IPS-18a (cell line): Measurements from ENCODE around the gene MOSMO.
A peak's percentile ranks its signal among the peaks of the same experiment; 100 is the strongest.

ENCODE experiments used
- H3K27ac ChIP-seq: one replicate; pipeline ENCODE4 v1.5.1; 2013; ENCODE audit warnings: low read length
- H3K27me3 ChIP-seq: one replicate; pipeline ENCODE4 v1.6.1; 2013; ENCODE audit warnings: mild to moderate bottlenecking, low read length; ENCODE audit not compliant: control insufficient read depth, insufficient read depth
- H3K36me3 ChIP-seq: one replicate; pipeline ENCODE4 v1.6.1; 2013; ENCODE audit warnings: low read depth, low read length; ENCODE audit not compliant: control insufficient read depth
- H3K4me1 ChIP-seq: one replicate; pipeline ENCODE4 v1.6.1; 2013; ENCODE audit warnings: low read depth, low read length; ENCODE audit not compliant: control insufficient read depth
- H3K4me3 ChIP-seq: one replicate; pipeline ENCODE4 v1.5.1; 2013; ENCODE audit warnings: low read length
- H3K9ac ChIP-seq: one replicate; pipeline ENCODE4 v1.6.1; 2013; ENCODE audit warnings: mild to moderate bottlenecking, low read length, moderate library complexity
- H3K9me3 ChIP-seq: one replicate; pipeline ENCODE4 v1.6.1; 2013; ENCODE audit warnings: low read depth, low read length; ENCODE audit not compliant: control insufficient read depth

MOSMO gene

GRCh38 chr16:22053921-22054341 lies 46.0 kb downstream of the MOSMO start:
- Histone ChIP-seq H3K4me3 (no peak overlapping the region), H3K9ac (no peak overlapping the region), H3K27me3 (no peaks in the 10 kb centered on the region), H3K27ac (no peak overlapping the region), H3K9me3 (no peaks in the 10 kb centered on the region), H3K36me3 (no peaks in the 10 kb centered on the region), H3K4me1 (no peaks in the 10 kb centered on the region)

- Histone ChIP-seq H3K36me3 (no peaks in the 10 kb centered on the region), H3K4me1 (no peaks in the 10 kb centered on the region), H3K9ac (no peak overlapping the region), H3K9me3 (no peaks in the 10 kb centered on the region), H3K27ac (no peak overlapping the region), H3K27me3 (no peaks in the 10 kb centered on the region), H3K4me3 (no peak overlapping the region)
Measured at GRCh38 chr16:22054847-22055590, 47.1 kb downstream of the MOSMO start.

- no peaks in the 10 kb centered on the region for H3K4me1 ChIP-seq
- H3K9me3 ChIP-seq, result no peaks in the 10 kb centered on the region
- no peak overlapping the region for H3K27ac ChIP-seq
- no peaks in the 10 kb centered on the region for H3K27me3 ChIP-seq
- no peak overlapping the region for H3K4me3 ChIP-seq
- H3K9ac ChIP-seq, result no peak overlapping the region
- H3K36me3 ChIP-seq, result no peaks in the 10 kb centered on the region
Measured at GRCh38 chr16:22055881-22056280, 48.0 kb downstream of the MOSMO start.

- no peaks in the 10 kb centered on the region for H3K36me3 ChIP-seq
- no peak overlapping the region for H3K4me3 ChIP-seq
- H3K9me3 ChIP-seq, result no peaks in the 10 kb centered on the region
- no peaks in the 10 kb centered on the region for H3K27me3 ChIP-seq
- peak overlapping the region; percentile 25 for H3K9ac ChIP-seq
- no peak overlapping the region for H3K27ac ChIP-seq
- H3K4me1 ChIP-seq, result peaks cover 14% of the 10 kb centered on the region
Measured at GRCh38 chr16:22063888-22064467, 56.1 kb downstream of the MOSMO start.

GRCh38 chr16:22065252-22065651 lies 57.3 kb downstream of the MOSMO start:
- Histone ChIP-seq H3K36me3 (no peaks in the 10 kb centered on the region), H3K9ac (no peak overlapping the region), H3K4me3 (no peak overlapping the region), H3K9me3 (no peaks in the 10 kb centered on the region), H3K4me1 (peaks cover 14% of the 10 kb centered on the region), H3K27me3 (no peaks in the 10 kb centered on the region), H3K27ac (no peak overlapping the region)

- no peak overlapping the region for H3K9ac ChIP-seq
- H3K4me3 ChIP-seq, result no peak overlapping the region
- H3K27ac ChIP-seq, result no peak overlapping the region
- no peaks in the 10 kb centered on the region for H3K27me3 ChIP-seq
- no peaks in the 10 kb centered on the region for H3K36me3 ChIP-seq
- no peaks in the 10 kb centered on the region for H3K4me1 ChIP-seq
- H3K9me3 ChIP-seq, result no peaks in the 10 kb centered on the region
Measured at GRCh38 chr16:22070361-22071330, 62.7 kb downstream of the MOSMO start.

- no peaks in the 10 kb centered on the region for H3K4me1 ChIP-seq
- H3K9ac ChIP-seq, result no peak overlapping the region
- H3K27ac ChIP-seq, result no peak overlapping the region
- no peak overlapping the region for H3K4me3 ChIP-seq
- no peaks in the 10 kb centered on the region for H3K9me3 ChIP-seq
- no peaks in the 10 kb centered on the region for H3K36me3 ChIP-seq
- no peaks in the 10 kb centered on the region for H3K27me3 ChIP-seq
Measured at GRCh38 chr16:22071331-22071910, 63.5 kb downstream of the MOSMO start.

- H3K27ac ChIP-seq, result no peak overlapping the region
- H3K4me3 ChIP-seq, result no peak overlapping the region
- H3K9ac ChIP-seq, result no peak overlapping the region
- H3K27me3 ChIP-seq, result no peaks in the 10 kb centered on the region
- no peaks in the 10 kb centered on the region for H3K9me3 ChIP-seq
- H3K36me3 ChIP-seq, result no peaks in the 10 kb centered on the region
- H3K4me1 ChIP-seq, result no peaks in the 10 kb centered on the region
Measured at GRCh38 chr16:22073350-22073749, 65.4 kb downstream of the MOSMO start.

GRCh38 chr16:22075043-22075757 lies 67.3 kb downstream of the MOSMO start:
- Histone ChIP-seq H3K27me3 (no peaks in the 10 kb centered on the region), H3K27ac (no peak overlapping the region), H3K9ac (no peak overlapping the region), H3K36me3 (no peaks in the 10 kb centered on the region), H3K9me3 (no peaks in the 10 kb centered on the region), H3K4me1 (no peaks in the 10 kb centered on the region), H3K4me3 (no peak overlapping the region)

- H3K9me3 ChIP-seq, result no peaks in the 10 kb centered on the region
- H3K27ac ChIP-seq, result no peak overlapping the region
- H3K9ac ChIP-seq, result no peak overlapping the region
- H3K36me3 ChIP-seq, result no peaks in the 10 kb centered on the region
- H3K27me3 ChIP-seq, result no peaks in the 10 kb centered on the region
- no peak overlapping the region for H3K4me3 ChIP-seq
- H3K4me1 ChIP-seq, result no peaks in the 10 kb centered on the region
Measured at GRCh38 chr16:22075776-22076175, 67.9 kb downstream of the MOSMO start.
